Aorta (tissue), 5 donors: ENCODE measurements around the gene ACTL6A. TPM values are rescaled to one million over a fixed set of nuclear protein-coding genes. Genes with fewer than 3 reads are reported as not detected.

Experiments used
- ATAC-seq: fragments of 200-7000 bp; cut with Tn5 transposase; one replicate; pipeline ENCODE4 v1.9.1; 2022; ENCODE audit warnings: moderate library complexity; ENCODE audit not compliant: low FRiP score
- DNase-seq, 2 donors: peaks; one replicate each; pipeline ENCODE4 v3.0.0-alpha.2; 2020
- H3K27ac ChIP-seq, 2 donors: one replicate each; pipeline ENCODE4 v1.5.1; 2013; ENCODE audit warnings: low read length in 2 of 2, mild to moderate bottlenecking in 2 of 2, moderate library complexity in 2 of 2, control low read depth in 1 of 2, inconsistent platforms in 1 of 2, low read depth in 1 of 2
- H3K27me3 ChIP-seq, 2 donors: one replicate each; pipeline ENCODE4 v1.6.1; 2013; ENCODE audit warnings: control low read depth in 1 of 2, low read length in 1 of 2, mild to moderate bottlenecking in 1 of 2, moderate library complexity in 1 of 2; ENCODE audit not compliant: insufficient read depth in 2 of 2, control insufficient read depth in 1 of 2
- H3K36me3 ChIP-seq, 2 donors: one replicate each; pipeline ENCODE4 v1.6.1; 2013; ENCODE audit warnings: control low read depth in 1 of 2, low read length in 1 of 2, mild to moderate bottlenecking in 1 of 2; ENCODE audit not compliant: insufficient read depth in 2 of 2, control insufficient read depth in 1 of 2
- H3K4me1 ChIP-seq, 2 donors: one replicate each; pipeline ENCODE4 v1.6.1; 2013; ENCODE audit warnings: low read length in 2 of 2, control low read depth in 1 of 2, mild to moderate bottlenecking in 1 of 2, moderate library complexity in 1 of 2; ENCODE audit not compliant: insufficient read depth in 2 of 2, control insufficient read depth in 1 of 2
- H3K4me3 ChIP-seq, 2 donors: one replicate each; pipeline ENCODE4 v1.5.1; 2013; ENCODE audit warnings: low read length in 2 of 2, control low read depth in 1 of 2, mild to moderate bottlenecking in 1 of 2
- H3K9me3 ChIP-seq: one replicate; pipeline ENCODE4 v1.6.1; 2013; ENCODE audit warnings: mild to moderate bottlenecking, low read length; ENCODE audit not compliant: control insufficient read depth
- WGBS, 2 donors: extraction: QIAGEN DNeasy Blood & Tissue Kit; methylation state at CpG; one replicate each; pipeline ENCODE4 v1.1.7; 2013; 5-methylcytosine and 5-hydroxymethylcytosine counted together
- intact Hi-C, 2 donors: fragments of 100-400 bp; cut with DNase I; formaldehyde crosslinking; loops; one replicate each; pipeline versions ENCODE4 v1.14.2 to v1.15.0; 2022
- polyA plus RNA-seq, 2 donors: library from polyadenylated mRNA; stranded (reverse); fragments of 200-250 nt; gene quantifications; one replicate each; pipeline ENCODE4 v1.2.3, GENCODE V29; 2013
- total RNA-seq, 2 donors: library from RNA; stranded (reverse); fragmentation: NEBNext Ultra II Directional; extraction: Animal tissue kit (Norgen Biotek cat#: 25700); gene quantifications; one replicate each; pipeline ENCODE4 v1.2.1, GENCODE V29; 2021
- donor health status: healthy with polysubstance abuse.
- donor health status: Bipolar disorder and iron deficiency.
- donor health status: DM: no; HTN: no; CAD: no.
- donor health status: DM: no; HTN: no; CAD: no.
- donor health status: DM: yes; HTN: yes; CAD: no.

The ACTL6A gene
- total and polyA plus RNA-seq, 4 donors, result 22.5 to 35.4 (median 23.9) TPM

- Histone ChIP-seq H3K9me3 (no peaks in the 10 kb centered on the region), H3K27me3 (no peaks in the 10 kb centered on the region), H3K27ac (no peak overlapping the region), H3K4me1 (peaks cover 0 to 4% of the 10 kb centered on the region in 2 donors), H3K4me3 (no peak overlapping the region), H3K36me3 (no peaks in the 10 kb centered on the region)
- ATAC-seq, result no peak
- intact Hi-C loops, result loop anchor here in 1 of 2 donors (5.0 kb wide), 3 partner anchors 108 to 238 kb away; partner anchors contain the start of genes GNB4, MFN1 and ZNF639
- 92% methylated on average over 1 of the region's 1 CpG for WGBS, 2 donors
- DNase-seq, result no peak
These were observed 1.9 kb upstream of the ACTL6A start for GRCh38 chr3:179560791-179561190.

GRCh38 chr3:179563271-179563783 lies 601 bp downstream of the ACTL6A start:
- ATAC-seq (peak; percentile 76), DNase-seq (peak; percentile 74 to 87)
- Histone ChIP-seq H3K27ac (peak overlapping the region in 1 of 2 donors; percentile 46), H3K9me3 (no peaks in the 10 kb centered on the region), H3K4me3 (peak overlapping the region; percentile 82 to 87), H3K4me1 (peaks cover 0 to 4% of the 10 kb centered on the region in 2 donors), H3K36me3 (no peaks in the 10 kb centered on the region), H3K27me3 (no peaks in the 10 kb centered on the region)
- WGBS, 2 donors, result 0% methylated on average over 31 to 40 of the region's 40 CpGs
- intact Hi-C loops, result loop anchor here in 1 of 2 donors (5.0 kb wide), 3 partner anchors 111 to 241 kb away; partner anchors contain the start of genes GNB4, MFN1 and ZNF639

- no peaks in the 10 kb centered on the region for H3K27me3 ChIP-seq
- 88 to 89% methylated on average over 3 of the region's 3 CpGs for WGBS, 2 donors
- peaks cover 0 to 4% of the 10 kb centered on the region in 2 donors for H3K4me1 ChIP-seq
- ATAC-seq (no peak), DNase-seq (no peak)
- H3K27ac ChIP-seq, result no peak overlapping the region
- no peaks in the 10 kb centered on the region for H3K9me3 ChIP-seq
- H3K36me3 ChIP-seq, result peaks cover 0 to 2% of the 10 kb centered on the region in 2 donors
- no peak overlapping the region for H3K4me3 ChIP-seq
- intact Hi-C loops, result loop anchor here in 1 of 2 donors (5.0 kb wide), 1 partner anchor 37 kb away; the partner anchor contains the start of genes MRPL47 and NDUFB5
These were observed 2.8 kb downstream of the ACTL6A start for GRCh38 chr3:179565496-179565895.

- ATAC-seq (no peak), DNase-seq (no peak)
- Histone ChIP-seq H3K27me3 (no peaks in the 10 kb centered on the region), H3K36me3 (peaks cover 2 to 4% of the 10 kb centered on the region in 2 donors), H3K4me1 (no peaks in the 10 kb centered on the region), H3K27ac (no peak overlapping the region), H3K9me3 (no peaks in the 10 kb centered on the region), H3K4me3 (no peak overlapping the region)
- intact Hi-C loops, result no loop called here
- 91 to 94% methylated on average over 1 of the region's 1 CpG for WGBS, 2 donors
These were observed 18.3 kb downstream of the ACTL6A start for GRCh38 chr3:179580992-179581391.

- intact Hi-C loops, result no loop called here
- ATAC-seq, result no peak
- Histone ChIP-seq H3K27me3 (no peaks in the 10 kb centered on the region), H3K9me3 (no peaks in the 10 kb centered on the region), H3K4me1 (no peaks in the 10 kb centered on the region), H3K27ac (no peak overlapping the region), H3K36me3 (peaks cover 0 to 5% of the 10 kb centered on the region in 2 donors), H3K4me3 (no peak overlapping the region)
- no peak for DNase-seq
These were observed 26.4 kb downstream of the ACTL6A start for GRCh38 chr3:179589143-179589542.

- no peak overlapping the region for H3K27ac ChIP-seq
- H3K9me3 ChIP-seq, result no peaks in the 10 kb centered on the region
- H3K4me3 ChIP-seq, result no peak overlapping the region
- no peaks in the 10 kb centered on the region for H3K27me3 ChIP-seq
- intact Hi-C loops, result no loop called here
- peaks cover 0 to 5% of the 10 kb centered on the region in 2 donors for H3K36me3 ChIP-seq
- ATAC-seq (no peak), DNase-seq (no peak)
- no peaks in the 10 kb centered on the region for H3K4me1 ChIP-seq
- WGBS, 2 donors, result 66 to 68% methylated on average over 2 of the region's 2 CpGs
These were observed 27.9 kb downstream of the ACTL6A start for GRCh38 chr3:179590669-179591068.

- H3K4me3 ChIP-seq, result no peak overlapping the region
- ATAC-seq (no peak), DNase-seq (no peak)
- H3K4me1 ChIP-seq, result no peaks in the 10 kb centered on the region
- 32% methylated on average over 1 of the region's 1 CpG for WGBS, 2 donors
- no peaks in the 10 kb centered on the region for H3K27me3 ChIP-seq
- peaks cover 0 to 5% of the 10 kb centered on the region in 2 donors for H3K36me3 ChIP-seq
- peak overlapping the region in 1 of 2 donors; percentile 71 for H3K27ac ChIP-seq
- H3K9me3 ChIP-seq, result no peaks in the 10 kb centered on the region
- intact Hi-C loops, result no loop called here
These were observed 28.6 kb downstream of the ACTL6A start for GRCh38 chr3:179591313-179591712.

GRCh38 chr3:179599531-179599930 lies 36.8 kb downstream of the ACTL6A start:
- ATAC-seq, result no peak
- Histone ChIP-seq H3K4me1 (no peaks in the 10 kb centered on the region), H3K27ac (no peak overlapping the region), H3K4me3 (no peak overlapping the region), H3K36me3 (no peaks in the 10 kb centered on the region), H3K9me3 (no peaks in the 10 kb centered on the region), H3K27me3 (no peaks in the 10 kb centered on the region)
- intact Hi-C loops, result no loop called here
- DNase-seq, result no peak
- 86 to 89% methylated on average over 4 of the region's 4 CpGs for WGBS, 2 donors

GRCh38 chr3:179603321-179603720 lies 40.6 kb downstream of the ACTL6A start:
- intact Hi-C loops, result loop anchor here (5.0 kb wide), 2 partner anchors 36 to 49 kb away; partner anchors contain the start of gene USP13 (in 1 of the 2)
- Histone ChIP-seq H3K4me1 (no peaks in the 10 kb centered on the region), H3K36me3 (no peaks in the 10 kb centered on the region), H3K27ac (no peak overlapping the region), H3K9me3 (no peaks in the 10 kb centered on the region), H3K27me3 (no peaks in the 10 kb centered on the region), H3K4me3 (no peak overlapping the region)
- 74 to 77% methylated on average over 4 of the region's 4 CpGs for WGBS, 2 donors
- DNase-seq (peak in 1 of 2 donors; percentile 26), ATAC-seq (no peak)
